IPS-15b (cell line): Measurements from ENCODE around the gene SLC35C1.
"Not testable (repeated sequence)": the region's sequence is repeated elsewhere in the genome, so short reads cannot be mapped to it uniquely, and the experiment has no call there.

Experiments
- H3K27me3 ChIP-seq: one replicate; pipeline ENCODE4 v1.6.1; 2013; ENCODE audit warnings: low read length; ENCODE audit not compliant: control insufficient read depth, insufficient read depth
- H3K36me3 ChIP-seq: one replicate; pipeline ENCODE4 v1.6.1; 2013; ENCODE audit warnings: low read length; ENCODE audit not compliant: control insufficient read depth, insufficient read depth
- H3K4me1 ChIP-seq: one replicate; pipeline ENCODE4 v1.6.1; 2013; ENCODE audit warnings: mild to moderate bottlenecking, low read length; ENCODE audit not compliant: control insufficient read depth, insufficient read depth
- H3K4me3 ChIP-seq: one replicate; pipeline ENCODE4 v1.5.1; 2013; ENCODE audit warnings: low read depth, low read length
- H3K9ac ChIP-seq: one replicate; pipeline ENCODE4 v1.6.1; 2013; ENCODE audit warnings: low read depth, mild to moderate bottlenecking, low read length
- H3K9me3 ChIP-seq: one replicate; pipeline ENCODE4 v1.6.1; 2013; ENCODE audit warnings: mild to moderate bottlenecking, low read length; ENCODE audit not compliant: control insufficient read depth, insufficient read depth

SLC35C1 gene

GRCh38 chr11:45816614-45817013 lies 11.7 kb downstream of the SLC35C1 start:
- Histone ChIP-seq H3K4me1 (peaks cover 3% of the 10 kb centered on the region), H3K27me3 (no peaks in the 10 kb centered on the region), H3K9ac (no peak overlapping the region), H3K36me3 (no peaks in the 10 kb centered on the region), H3K4me3 (no peak overlapping the region), H3K9me3 (no peaks in the 10 kb centered on the region)

GRCh38 chr11:45817191-45817590 lies 12.2 kb downstream of the SLC35C1 start:
- Histone ChIP-seq H3K4me3 (no peak overlapping the region), H3K36me3 (no peaks in the 10 kb centered on the region), H3K9me3 (no peaks in the 10 kb centered on the region), H3K9ac (no peak overlapping the region), H3K27me3 (no peaks in the 10 kb centered on the region), H3K4me1 (peaks cover under 1% of the 10 kb centered on the region)

- H3K4me3 ChIP-seq = no peak overlapping the region
- no peaks in the 10 kb centered on the region for H3K36me3 ChIP-seq
- H3K9ac ChIP-seq = no peak overlapping the region
- no peaks in the 10 kb centered on the region for H3K27me3 ChIP-seq
- H3K4me1 ChIP-seq = no peaks in the 10 kb centered on the region
- H3K9me3 ChIP-seq = no peaks in the 10 kb centered on the region
Measured at GRCh38 chr11:45818961-45819605, 14.1 kb downstream of the SLC35C1 start.

- Histone ChIP-seq H3K4me1 (no peaks in the 10 kb centered on the region), H3K9ac (no peak overlapping the region), H3K36me3 (no peaks in the 10 kb centered on the region), H3K27me3 (no peaks in the 10 kb centered on the region), H3K9me3 (no peaks in the 10 kb centered on the region), H3K4me3 (no peak overlapping the region)
Measured at GRCh38 chr11:45820211-45820857, 15.4 kb downstream of the SLC35C1 start.

GRCh38 chr11:45826492-45826891 lies 21.5 kb downstream of the SLC35C1 start:
- H3K9me3 ChIP-seq, H3K36me3 ChIP-seq, H3K4me1 ChIP-seq, H3K9ac ChIP-seq, H3K27me3 ChIP-seq, H3K4me3 ChIP-seq: not testable (repeated sequence)

- Histone ChIP-seq H3K4me3 (no peak overlapping the region), H3K27me3 (no peaks in the 10 kb centered on the region), H3K9me3 (no peaks in the 10 kb centered on the region), H3K4me1 (peaks cover 4% of the 10 kb centered on the region), H3K9ac (no peak overlapping the region), H3K36me3 (no peaks in the 10 kb centered on the region)
Measured at GRCh38 chr11:45827123-45827522, 22.2 kb downstream of the SLC35C1 start.

GRCh38 chr11:45828996-45829395 lies 24.0 kb downstream of the SLC35C1 start:
- H3K9ac ChIP-seq = no peak overlapping the region
- peaks cover 4% of the 10 kb centered on the region for H3K4me1 ChIP-seq
- no peak overlapping the region for H3K4me3 ChIP-seq
- no peaks in the 10 kb centered on the region for H3K36me3 ChIP-seq
- H3K9me3 ChIP-seq = no peaks in the 10 kb centered on the region
- H3K27me3 ChIP-seq = no peaks in the 10 kb centered on the region

- Histone ChIP-seq H3K4me1 (peaks cover 4% of the 10 kb centered on the region), H3K4me3 (no peak overlapping the region), H3K9me3 (no peaks in the 10 kb centered on the region), H3K9ac (no peak overlapping the region), H3K36me3 (no peaks in the 10 kb centered on the region), H3K27me3 (no peaks in the 10 kb centered on the region)
Measured at GRCh38 chr11:45830596-45830995, 25.6 kb downstream of the SLC35C1 start.

GRCh38 chr11:45832811-45833441 lies 28.0 kb downstream of the SLC35C1 start:
- Histone ChIP-seq H3K9ac (no peak overlapping the region), H3K9me3 (no peaks in the 10 kb centered on the region), H3K4me3 (no peak overlapping the region), H3K27me3 (no peaks in the 10 kb centered on the region), H3K36me3 (no peaks in the 10 kb centered on the region), H3K4me1 (no peaks in the 10 kb centered on the region)

- no peaks in the 10 kb centered on the region for H3K36me3 ChIP-seq
- H3K27me3 ChIP-seq = no peaks in the 10 kb centered on the region
- no peak overlapping the region for H3K9ac ChIP-seq
- no peak overlapping the region for H3K4me3 ChIP-seq
- H3K4me1 ChIP-seq = no peaks in the 10 kb centered on the region
- no peaks in the 10 kb centered on the region for H3K9me3 ChIP-seq
Measured at GRCh38 chr11:45833761-45834160, 28.8 kb downstream of the SLC35C1 start.

- H3K4me3 ChIP-seq = no peak overlapping the region
- no peak overlapping the region for H3K9ac ChIP-seq
- H3K4me1 ChIP-seq = no peaks in the 10 kb centered on the region
- no peaks in the 10 kb centered on the region for H3K36me3 ChIP-seq
- no peaks in the 10 kb centered on the region for H3K9me3 ChIP-seq
- no peaks in the 10 kb centered on the region for H3K27me3 ChIP-seq
Measured at GRCh38 chr11:45834298-45834756, 29.4 kb downstream of the SLC35C1 start.

GRCh38 chr11:45839204-45839603 lies 34.3 kb downstream of the SLC35C1 start:
- H3K4me3 ChIP-seq = no peak overlapping the region
- H3K9ac ChIP-seq = no peak overlapping the region
- H3K4me1 ChIP-seq = no peaks in the 10 kb centered on the region
- no peaks in the 10 kb centered on the region for H3K36me3 ChIP-seq
- peaks cover 6% of the 10 kb centered on the region for H3K27me3 ChIP-seq
- no peaks in the 10 kb centered on the region for H3K9me3 ChIP-seq
